ENCODE measurements around the gene SOWAHB. TPM values are rescaled to one million over a fixed set of nuclear protein-coding genes. Genes with fewer than 3 reads are reported as not detected.
"Not testable (repeated sequence)": the region's sequence is repeated elsewhere in the genome, so short reads cannot be mapped to it uniquely, and the experiment has no call there.

SOWAHB gene
- total RNA-seq, 2 experiments from 2014 or later = 0.06 TPM; not detected in 1

DNA sequence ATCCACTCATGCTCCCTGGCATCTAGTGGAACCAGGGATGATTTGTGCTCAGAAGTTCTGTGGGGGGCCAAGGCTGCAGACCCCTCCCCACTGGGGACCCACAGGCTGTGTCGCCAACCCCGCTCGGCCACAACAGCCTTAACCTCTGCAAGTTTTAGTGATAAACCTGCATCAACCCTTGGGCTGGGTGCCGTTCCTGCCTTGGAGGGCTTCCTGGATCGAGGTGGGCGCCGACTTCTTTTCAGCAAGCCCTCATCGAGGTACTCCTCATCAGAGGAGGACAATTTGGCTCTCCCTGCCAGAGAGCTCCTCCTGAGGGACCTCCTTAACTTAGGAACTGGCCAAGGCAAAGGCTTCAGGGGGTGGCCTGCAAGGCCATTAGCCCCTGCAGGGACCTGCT is 1.9 kb downstream of the SOWAHB start:
- ChIA-PET CTCF (no interaction called here), POLR2A (no interaction called here)

DNA sequence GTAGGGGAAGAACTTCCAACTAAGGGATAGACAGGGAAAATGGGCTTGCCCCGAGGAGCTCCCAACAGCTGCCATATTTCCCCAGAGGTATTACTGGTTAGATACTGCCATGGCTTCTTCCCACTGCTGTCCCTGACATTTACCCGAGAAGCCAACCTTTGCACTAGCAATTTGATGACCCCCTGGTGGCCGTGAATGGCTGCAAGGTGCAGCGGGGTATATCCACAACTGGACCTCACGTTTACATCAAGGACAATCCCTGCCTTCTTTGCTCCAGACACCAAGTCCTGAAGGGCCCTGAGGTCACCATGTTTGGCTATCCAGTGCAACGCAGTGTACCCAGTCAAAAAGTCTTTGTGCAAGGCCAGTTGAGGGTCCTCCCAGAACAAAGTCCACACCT is 2.3 kb downstream of the SOWAHB start:
- ChIA-PET POLR2A (no interaction called here), CTCF (no interaction called here)

DNA sequence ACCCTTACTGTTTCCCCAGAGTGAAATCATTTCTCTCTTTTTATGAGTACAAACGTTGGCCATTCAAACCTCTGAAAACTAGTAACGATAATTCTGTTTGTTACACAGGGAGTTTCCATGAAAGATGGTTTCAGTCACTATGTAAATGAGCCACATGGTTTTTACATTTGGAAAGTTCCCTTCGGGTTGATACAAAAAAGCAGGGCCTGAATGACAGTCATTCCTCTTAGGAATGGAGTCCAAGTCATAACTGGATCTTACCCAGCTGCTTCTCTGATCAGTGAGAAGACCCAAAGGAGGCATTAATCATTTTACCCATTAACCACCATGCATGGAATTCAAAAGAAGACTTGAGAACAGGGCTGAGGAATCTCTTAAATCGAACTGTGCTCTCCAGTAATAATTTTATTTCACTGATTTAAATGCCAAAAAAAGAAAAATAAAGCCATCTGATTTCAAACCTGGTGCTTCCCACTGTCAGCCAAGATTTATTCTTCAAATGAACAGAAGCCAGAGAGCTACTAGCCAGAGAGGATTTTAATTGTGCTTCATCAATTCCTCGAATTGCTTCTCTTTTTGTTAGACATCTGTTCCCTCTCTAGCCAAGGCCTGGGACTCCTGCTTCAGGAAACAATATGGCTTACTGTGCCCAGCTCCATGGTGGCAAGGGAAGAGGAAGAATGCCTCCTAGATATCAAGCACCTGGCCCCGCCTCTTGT is 3.2 kb downstream of the SOWAHB start:
- ChIA-PET POLR2A (no interaction called here), CTCF (no interaction called here)

DNA sequence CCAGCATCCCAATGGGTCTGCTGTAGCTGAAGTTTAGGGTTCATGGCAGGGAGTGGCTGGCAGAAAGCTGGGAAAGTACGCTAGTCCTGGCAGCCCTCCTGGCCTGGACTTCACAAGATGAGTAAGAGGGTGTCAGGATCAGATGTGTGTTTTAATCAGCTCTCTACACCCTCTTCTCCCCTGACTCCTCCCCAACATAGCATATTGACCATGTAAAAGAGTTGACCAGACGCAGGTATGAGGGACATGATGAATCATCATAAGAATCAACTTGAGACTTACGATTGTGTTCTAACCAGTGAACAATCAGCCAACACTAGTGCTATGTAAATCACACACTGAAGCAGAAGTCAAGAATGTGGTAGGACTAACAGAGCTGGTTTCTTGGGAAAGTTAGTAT is 5.3 kb downstream of the SOWAHB start:
- POLR2A ChIA-PET = no interaction called here
- CTCF ChIA-PET = no interaction called here

DNA sequence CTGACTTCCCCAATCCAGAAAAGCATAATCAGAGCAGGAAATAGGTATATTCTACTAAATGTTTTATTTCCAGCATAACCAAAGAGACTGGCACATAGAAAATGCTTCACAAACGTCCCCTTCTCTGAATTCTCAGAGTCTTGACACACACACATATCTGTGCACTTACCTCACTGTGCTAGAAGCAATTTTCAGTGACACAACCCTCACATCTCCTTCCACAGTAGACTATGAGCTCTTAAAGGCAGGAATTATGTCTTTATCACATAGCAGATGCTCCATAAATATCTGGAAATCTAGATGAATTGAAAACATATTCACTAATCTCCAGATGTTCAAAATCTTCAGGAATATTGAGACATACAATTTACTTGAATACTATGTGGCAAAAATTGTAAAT is 5.9 kb downstream of the SOWAHB start:
- POLR2A ChIA-PET = no interaction called here
- CTCF ChIA-PET = no interaction called here

DNA sequence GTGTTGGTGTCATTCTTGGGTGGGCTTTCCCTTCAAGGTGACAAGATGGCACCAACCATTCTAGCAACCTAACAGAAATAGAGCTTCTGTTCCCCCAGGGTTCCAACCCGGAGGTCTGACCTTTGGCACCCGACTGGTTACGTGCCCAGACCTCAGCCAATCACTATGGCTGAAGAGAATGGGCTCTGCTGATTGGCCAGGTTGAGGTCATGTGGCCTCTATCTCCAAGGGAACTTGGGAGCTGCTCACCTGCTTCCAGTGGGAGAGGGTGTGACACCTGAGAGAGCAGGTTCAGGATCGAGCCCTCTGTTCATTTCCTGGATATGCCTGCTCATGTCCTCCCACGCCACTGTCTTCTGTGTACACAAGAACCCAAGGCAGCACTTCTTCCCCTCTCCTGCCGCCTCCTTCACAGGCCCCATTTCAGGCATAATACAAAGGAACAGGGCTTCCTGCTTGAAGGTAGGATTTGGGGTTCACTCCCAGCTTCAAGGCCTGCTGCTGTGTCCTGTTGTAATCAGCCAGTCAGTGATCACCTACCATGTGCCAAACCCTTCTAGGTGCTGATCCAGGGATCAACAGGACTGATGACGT is 11.0 kb downstream of the SOWAHB start:
- POLR2A ChIA-PET = no interaction called here
- CTCF ChIA-PET = no interaction called here

DNA sequence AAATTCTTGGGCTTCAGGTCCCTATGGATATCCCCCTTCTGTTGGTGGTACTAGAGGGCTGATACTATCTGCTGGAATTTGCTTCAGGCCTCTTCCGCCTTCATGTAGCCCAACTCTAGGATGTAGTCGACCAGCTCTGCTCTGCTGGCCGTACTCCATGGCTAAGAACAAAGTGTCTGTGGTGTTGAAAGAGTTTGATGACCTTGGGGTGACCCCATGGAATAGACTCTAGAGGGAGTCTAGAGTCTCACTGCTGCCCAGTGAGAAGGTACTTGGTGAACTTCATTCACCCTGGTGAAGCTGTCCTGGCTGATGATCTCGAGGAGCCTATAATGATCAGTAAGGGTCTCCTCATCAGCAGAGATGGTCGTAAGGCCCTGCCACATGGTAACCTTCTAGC is 11.7 kb downstream of the SOWAHB start:
- ChIA-PET CTCF (no interaction called here), POLR2A (no interaction called here)

DNA sequence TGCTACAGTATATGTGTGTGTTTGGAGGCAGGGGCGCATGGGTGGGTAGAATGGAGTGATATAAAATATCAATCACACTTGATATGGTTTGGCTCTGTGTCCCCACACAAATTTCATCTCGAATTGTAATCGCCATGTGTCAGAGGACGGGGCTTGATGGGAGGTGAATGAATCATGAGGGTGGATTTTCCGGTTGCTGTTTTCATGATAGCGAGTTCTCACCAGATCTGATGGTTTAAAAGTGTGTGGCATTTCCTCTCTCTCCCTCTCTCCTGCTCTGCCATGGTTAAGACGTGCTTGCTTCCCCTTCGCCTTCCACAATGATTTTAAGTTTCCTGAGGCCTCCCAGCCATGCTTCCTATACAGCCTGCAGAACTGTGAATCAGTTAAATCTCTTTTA is 14.8 kb downstream of the SOWAHB start:
- ChIA-PET CTCF (no interaction called here), POLR2A (no interaction called here)

DNA sequence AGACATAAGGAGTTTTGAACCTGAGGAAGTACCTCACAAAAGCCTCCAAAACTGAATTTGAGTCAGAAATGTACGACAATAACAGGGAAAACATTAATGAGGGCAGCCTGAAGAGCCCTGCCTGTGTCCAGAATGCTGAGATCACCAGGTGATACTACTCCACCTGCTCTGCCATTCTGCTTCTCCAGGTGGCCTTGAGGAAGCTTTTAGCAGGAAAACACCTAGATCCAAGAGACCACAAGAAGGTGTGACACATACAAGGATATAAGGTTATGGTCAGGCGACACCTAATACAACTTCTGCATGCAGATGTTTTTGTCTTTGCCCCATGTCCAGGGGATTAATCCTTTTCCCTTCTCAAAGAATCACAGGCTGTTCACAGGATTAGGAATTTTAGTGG is 15.3 kb downstream of the SOWAHB start:
- ChIA-PET CTCF (no interaction called here), POLR2A (no interaction called here)

DNA sequence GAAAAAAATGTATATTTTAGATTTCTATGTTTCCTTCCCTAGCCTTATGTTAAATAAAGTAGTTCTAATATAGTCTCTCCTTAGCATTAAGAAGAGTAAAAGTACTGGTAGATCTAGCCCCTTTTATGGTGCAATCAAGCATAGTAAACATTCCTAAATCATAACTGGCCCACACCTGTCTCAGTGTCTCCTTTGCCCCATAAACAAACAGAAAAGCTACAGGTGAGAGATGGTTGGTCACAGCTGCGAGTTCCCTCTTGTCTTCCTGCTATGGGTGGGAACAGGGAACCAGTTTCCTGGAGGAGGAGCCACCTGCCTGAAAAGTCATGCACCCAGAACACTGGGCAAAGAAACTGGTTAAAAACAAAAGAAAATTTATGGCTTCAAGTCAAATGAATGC is 16.6 kb downstream of the SOWAHB start:
- CTCF ChIA-PET = no interaction called here
- POLR2A ChIA-PET = no interaction called here

DNA sequence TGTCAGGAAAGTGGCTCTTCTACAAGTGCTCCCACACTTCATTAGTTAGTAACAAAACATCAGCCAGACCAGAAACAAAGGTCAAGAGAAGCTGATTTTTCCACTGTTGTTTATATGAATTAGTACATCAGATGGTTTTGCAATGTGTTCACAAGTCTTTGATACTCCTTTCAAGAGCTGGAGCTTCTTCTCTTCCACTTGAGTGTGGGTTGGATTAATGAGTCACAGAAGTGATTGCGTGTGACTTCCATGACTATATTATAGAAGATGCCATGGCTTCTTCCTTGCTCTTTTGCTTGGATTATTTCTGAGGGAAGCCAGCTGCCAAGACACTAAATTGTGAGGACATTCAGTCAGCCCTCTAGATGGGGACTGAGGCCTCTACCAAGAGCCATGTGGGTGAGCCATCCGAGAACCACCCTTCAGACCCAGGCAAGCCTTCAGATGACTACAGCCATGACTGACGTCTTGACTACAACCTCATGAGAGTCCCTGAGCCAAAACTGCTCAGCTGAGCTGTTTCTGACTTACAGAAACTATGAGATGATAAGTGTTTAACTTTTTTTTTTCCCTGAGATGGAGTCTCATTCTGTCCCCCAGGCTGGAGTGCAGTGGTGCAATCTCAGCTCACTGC is 18.1 kb downstream of the SOWAHB start:
- CTCF ChIA-PET = interaction anchor here (0.6 kb wide), 1 partner anchor 18 kb away, joined by 3 read pairs; no protein-coding TSS in a partner anchor
- POLR2A ChIA-PET = no interaction called here

DNA sequence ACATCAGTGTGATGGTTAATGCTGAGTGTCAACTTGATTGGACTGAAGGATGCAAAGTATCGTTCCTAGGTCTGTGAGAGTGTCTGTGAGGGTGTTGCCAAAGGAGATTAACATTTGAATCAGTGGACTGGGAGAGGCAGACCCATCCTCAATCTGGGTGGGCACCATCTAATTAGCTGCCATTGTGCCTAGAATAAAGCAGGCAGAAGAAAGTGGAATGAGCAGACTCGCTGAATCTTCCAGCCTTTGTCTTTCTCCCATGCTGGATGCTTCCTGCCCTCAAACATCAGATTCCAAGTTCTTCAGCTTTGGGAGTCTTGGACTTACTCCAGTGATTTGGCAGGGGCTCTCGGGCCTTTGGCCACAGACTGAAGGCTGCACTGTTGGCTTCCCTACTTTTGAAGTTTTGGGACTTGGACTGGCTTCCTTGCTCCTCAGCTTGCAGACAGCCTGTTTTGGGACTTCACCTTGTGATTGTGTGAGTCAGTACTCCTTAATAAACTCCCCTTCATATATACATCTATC is 19.2 kb downstream of the SOWAHB start:
- POLR2A ChIA-PET, CTCF ChIA-PET: not testable (repeated sequence)

DNA sequence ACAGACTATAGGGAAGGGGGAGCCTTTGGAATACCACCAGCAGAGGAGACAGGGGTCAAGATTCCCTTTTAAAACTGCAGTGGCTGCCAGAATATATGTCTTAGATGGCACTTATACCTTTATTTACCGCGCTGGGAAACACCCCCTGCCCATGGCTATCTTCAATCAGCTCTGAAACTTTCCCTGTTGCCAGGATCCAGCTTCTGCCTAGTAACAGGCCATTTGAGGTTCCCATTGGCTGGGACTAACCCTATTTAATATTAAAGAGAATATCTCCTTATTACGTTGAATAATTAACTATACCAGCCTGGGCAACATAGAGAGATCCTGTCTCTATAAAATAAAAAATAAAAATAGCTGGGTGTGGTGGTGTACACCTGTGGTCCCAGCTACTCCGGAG is 23.8 kb downstream of the SOWAHB start:
- CTCF ChIA-PET = no interaction called here
- POLR2A ChIA-PET = no interaction called here

DNA sequence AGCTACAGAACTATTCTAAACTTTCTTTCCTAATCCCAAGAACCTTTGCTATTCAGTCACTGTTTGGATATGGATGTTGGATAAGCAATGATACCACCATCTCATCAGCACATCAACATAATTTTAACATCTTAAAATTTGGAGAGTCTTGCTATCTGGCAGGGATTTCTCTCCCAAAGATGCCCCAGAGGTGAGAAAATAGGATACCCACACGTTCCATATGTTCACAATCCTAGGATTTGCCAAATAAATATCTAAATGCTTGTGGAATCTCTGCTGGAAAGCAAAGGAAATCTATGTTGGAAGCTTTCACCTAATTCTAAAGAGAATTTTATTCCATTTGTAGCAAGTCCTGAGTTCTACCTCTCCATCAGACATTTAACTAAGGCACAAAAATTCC is 24.4 kb downstream of the SOWAHB start:
- CTCF ChIA-PET = interaction anchor here (0.7 kb wide), 1 partner anchor 88 kb away, joined by 3 read pairs; no protein-coding TSS in a partner anchor
- POLR2A ChIA-PET = no interaction called here

DNA sequence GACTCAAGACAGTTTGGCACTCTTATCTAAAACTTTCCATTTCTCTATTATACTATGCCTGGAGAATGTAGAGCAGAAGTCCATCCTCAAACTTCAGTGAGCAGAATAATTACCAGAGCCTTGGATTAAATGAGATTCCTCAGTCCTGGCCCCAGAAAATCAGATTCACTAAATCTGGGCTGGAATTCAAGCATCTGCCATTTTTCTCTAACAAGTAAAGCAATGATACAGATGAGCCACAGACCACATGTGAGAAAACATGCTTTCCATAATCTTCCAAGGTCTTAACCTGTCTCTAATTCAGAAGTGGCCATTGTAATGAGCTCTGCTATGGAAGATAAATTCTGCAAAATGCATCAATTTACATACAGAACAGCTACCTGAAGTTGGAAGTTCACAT is 25.4 kb downstream of the SOWAHB start:
- POLR2A ChIA-PET = no interaction called here
- CTCF ChIA-PET = no interaction called here

DNA sequence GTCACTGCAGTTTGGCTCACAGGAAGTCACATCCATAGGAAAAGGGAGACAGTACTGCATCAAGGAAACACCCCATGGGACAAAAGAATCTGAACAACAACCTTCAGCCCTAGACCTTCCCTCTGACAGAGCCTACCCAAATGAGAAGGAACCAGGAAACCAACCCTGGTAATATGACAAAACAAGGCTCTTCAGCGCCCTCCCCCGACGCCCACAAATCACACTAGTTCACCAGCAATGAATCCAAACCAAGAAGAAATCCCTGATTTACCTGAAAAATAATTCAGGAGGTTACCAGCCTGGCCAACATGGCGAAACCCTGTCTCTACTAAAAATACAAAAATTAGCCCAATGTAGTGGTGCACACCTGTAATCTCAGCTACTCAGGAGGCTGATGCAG is 29.2 kb downstream of the SOWAHB start:
- POLR2A ChIA-PET, CTCF ChIA-PET: not testable (repeated sequence)

DNA sequence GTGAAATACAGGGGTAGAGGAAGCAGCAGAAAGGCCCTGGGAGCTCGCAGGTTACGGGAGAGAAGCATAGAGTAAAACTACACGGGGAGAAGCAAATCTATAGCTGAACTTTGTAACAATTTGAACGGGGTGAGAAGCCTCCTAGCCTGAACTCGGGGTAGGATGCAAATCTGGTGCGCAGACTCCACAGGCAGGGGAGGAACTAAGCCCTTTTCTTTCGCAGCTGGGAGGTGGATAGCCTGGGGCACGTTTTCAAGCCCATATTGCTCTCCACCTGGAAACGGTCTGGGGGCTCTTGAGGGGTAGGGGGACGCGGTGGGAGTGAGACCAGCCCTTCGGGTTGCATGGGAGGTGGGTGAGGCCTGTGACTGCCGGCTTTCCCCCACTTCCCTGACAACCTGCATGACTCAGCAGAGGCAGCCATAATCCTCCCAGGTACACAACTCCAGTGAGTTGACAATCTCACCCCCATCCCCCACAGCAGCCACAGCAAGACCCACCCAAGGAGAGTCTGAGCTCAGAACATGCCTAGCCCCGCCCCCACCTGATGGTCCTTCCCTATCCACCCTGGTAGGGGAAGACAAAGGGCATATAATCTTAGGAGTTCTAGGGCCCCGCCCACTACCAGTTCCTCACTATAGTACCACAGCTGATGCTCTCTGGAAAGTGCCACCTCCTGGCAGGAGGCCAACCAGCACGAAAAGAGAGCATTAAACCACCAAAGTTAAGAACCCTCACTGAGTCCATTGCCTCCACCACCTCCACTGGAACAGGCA is 29.9 kb downstream of the SOWAHB start:
- ChIA-PET POLR2A (no interaction called here), CTCF (no interaction called here)

DNA sequence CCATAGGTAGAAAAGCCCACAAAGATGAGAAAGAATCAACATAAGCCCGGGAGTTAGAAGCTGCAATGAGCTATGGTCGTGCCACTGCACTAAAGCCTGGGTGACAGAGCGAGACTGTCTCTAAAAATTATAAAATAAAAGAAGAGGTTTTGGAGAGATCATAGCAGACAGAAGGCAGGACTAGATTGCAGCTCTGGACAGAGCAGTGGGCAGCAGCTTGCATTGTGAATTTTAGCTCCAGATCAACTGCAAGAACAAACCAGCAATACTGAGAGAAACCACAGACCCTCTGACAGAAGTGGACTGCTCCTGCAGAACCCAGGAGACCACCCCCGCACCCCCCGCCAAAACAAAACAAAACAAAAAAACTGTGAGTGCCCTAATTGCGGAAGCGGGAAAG is 30.6 kb downstream of the SOWAHB start:
- POLR2A ChIA-PET = no interaction called here

DNA sequence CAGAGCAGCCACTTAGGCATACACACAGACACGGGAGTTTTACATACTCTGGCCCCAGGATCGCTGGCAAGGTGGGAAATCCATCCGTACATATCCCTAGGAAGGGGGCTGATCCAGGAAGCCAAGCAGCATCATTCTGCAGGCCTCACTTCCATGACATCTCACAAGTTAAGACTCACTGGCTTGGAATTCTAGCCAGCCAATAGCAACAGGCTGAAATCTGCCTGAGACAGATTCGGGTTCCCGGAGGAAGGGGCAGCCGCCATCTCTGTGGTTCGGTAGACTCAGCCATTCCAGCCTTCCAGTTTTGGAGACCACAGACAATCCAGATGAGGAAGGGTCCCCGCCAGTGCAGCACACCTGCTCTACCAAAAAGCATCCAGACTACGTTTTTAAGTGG is 31.3 kb downstream of the SOWAHB start:
- ChIA-PET CTCF (no interaction called here), POLR2A (no interaction called here)

More for the DNA sequence above, 30.6 kb downstream of the SOWAHB start:
- CTCF ChIA-PET = no interaction called here

DNA sequence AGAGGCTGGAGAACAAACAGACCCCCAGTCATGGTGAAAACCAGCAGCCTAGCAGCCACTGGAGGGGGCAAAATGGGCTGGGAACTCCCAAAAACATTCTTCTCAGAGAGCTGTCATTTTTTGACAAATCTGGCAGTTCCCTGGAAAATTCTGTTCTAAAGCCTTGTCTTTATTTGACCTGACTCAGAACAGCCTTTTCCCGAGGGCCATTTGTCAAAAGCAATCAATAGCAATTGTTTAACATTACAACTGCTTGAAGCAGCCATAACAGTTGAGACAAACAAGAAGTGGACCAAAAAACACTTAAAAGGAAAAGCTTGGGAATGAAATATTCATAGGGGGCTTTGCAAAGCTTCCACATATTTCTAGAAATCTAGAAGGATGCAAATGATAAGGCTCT is 39.6 kb downstream of the SOWAHB start:
- CTCF ChIA-PET = no interaction called here
- POLR2A ChIA-PET = no interaction called here

DNA sequence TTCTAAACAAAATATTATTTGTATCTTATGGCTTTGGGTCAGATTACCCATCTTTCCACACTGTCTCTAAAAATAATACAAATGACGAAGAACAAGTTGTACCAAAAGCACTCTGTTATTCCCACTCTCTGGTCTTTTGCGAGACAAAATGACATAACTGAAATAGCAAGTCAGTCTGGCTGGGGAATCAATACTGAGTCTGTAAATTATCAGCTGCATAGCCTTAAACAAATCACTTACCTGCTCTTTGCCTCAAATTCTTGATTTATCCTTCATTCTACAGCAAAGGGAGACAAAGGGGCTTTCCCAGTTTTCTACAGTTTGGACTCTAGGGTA is 40.9 kb downstream of the SOWAHB start:
- POLR2A ChIA-PET = no interaction called here
- CTCF ChIA-PET = no interaction called here
